ENCODE results near the gene INTS11. TPM values are rescaled to one million over a fixed set of nuclear protein-coding genes. Genes with fewer than 3 reads are reported as not detected.

The INTS11 gene
- total and polyA plus RNA-seq, 9 of the 15 experiments (the other 6 are each of a cell fraction or from before 2014, with no cell fraction given), result 3.6 to 183 (median 110) TPM

DNA sequence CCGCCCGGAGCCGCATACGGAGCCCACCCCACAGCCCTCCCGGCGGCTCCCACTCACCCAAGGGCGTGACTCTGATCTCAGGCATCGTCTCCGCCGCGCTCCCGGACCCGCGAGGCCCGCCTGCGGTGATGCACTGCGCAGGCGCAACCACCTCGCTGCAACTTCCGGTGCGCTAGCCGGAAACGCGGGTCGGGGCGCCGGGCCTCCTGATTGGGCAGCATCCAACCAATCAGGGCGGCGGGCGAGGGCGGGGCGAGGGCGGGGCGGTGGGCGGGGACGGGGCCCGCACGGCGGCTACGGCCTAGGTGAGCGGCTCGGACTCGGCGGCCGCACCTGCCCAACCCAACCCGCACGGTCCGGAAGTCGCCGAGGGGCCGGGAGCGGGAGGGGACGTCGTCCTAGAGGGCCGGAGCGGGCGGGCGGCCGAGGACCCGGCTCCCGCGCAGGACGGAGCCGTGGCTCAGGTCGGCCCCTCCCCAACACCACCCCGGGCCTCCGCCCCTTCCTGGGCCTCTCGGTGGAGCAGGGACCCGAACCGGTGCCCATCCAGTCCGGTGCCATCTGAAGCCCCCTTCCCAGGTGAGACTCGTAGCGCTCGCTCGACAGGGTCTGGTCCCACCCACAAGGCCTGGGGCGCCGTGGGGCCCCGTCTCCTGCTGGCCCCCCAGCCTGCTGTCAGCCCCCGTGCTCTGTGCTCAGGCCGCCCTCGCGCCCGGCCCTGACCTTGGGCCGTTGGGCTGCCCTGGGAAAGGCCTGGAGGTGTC, at the start of gene INTS11, which contains the start of gene CPTP (continued):
- TF ChIP-seq PCBP1 (IDR thresholded peaks at IDR 0.05; ENCODE audit: low read depth, low read length, poor library complexity, severe bottlenecking), result peak; percentile 62
- TF ChIP-seq ZNF282 (CRISPR knock-in tag; IDR thresholded peaks at IDR 0.05), result 0 out of 2 replicates have a peak, but pooled peaks have one; percentile 76
- no peak; the same call in 1 of the 2 replicates for TF ChIP-seq FOXK1 (CRISPR knock-in tag; IDR thresholded peaks at IDR 0.05; ENCODE audit: borderline replicate concordance)
- TF ChIP-seq CREB1 (IDR thresholded peaks at IDR 0.05), result no peak
- peak; percentile 52; the same call in 1 of the 2 replicates for TF ChIP-seq CREB1 (CRISPR knock-in tag; IDR thresholded peaks at IDR 0.05)
- peak; percentile 95 to 96 for TF ChIP-seq NRF1 (conservative IDR thresholded peaks at IDR 0.05 in 1 of 2, IDR thresholded peaks at IDR 0.05 in 1 of 2)
- TF ChIP-seq, protein P1, sequence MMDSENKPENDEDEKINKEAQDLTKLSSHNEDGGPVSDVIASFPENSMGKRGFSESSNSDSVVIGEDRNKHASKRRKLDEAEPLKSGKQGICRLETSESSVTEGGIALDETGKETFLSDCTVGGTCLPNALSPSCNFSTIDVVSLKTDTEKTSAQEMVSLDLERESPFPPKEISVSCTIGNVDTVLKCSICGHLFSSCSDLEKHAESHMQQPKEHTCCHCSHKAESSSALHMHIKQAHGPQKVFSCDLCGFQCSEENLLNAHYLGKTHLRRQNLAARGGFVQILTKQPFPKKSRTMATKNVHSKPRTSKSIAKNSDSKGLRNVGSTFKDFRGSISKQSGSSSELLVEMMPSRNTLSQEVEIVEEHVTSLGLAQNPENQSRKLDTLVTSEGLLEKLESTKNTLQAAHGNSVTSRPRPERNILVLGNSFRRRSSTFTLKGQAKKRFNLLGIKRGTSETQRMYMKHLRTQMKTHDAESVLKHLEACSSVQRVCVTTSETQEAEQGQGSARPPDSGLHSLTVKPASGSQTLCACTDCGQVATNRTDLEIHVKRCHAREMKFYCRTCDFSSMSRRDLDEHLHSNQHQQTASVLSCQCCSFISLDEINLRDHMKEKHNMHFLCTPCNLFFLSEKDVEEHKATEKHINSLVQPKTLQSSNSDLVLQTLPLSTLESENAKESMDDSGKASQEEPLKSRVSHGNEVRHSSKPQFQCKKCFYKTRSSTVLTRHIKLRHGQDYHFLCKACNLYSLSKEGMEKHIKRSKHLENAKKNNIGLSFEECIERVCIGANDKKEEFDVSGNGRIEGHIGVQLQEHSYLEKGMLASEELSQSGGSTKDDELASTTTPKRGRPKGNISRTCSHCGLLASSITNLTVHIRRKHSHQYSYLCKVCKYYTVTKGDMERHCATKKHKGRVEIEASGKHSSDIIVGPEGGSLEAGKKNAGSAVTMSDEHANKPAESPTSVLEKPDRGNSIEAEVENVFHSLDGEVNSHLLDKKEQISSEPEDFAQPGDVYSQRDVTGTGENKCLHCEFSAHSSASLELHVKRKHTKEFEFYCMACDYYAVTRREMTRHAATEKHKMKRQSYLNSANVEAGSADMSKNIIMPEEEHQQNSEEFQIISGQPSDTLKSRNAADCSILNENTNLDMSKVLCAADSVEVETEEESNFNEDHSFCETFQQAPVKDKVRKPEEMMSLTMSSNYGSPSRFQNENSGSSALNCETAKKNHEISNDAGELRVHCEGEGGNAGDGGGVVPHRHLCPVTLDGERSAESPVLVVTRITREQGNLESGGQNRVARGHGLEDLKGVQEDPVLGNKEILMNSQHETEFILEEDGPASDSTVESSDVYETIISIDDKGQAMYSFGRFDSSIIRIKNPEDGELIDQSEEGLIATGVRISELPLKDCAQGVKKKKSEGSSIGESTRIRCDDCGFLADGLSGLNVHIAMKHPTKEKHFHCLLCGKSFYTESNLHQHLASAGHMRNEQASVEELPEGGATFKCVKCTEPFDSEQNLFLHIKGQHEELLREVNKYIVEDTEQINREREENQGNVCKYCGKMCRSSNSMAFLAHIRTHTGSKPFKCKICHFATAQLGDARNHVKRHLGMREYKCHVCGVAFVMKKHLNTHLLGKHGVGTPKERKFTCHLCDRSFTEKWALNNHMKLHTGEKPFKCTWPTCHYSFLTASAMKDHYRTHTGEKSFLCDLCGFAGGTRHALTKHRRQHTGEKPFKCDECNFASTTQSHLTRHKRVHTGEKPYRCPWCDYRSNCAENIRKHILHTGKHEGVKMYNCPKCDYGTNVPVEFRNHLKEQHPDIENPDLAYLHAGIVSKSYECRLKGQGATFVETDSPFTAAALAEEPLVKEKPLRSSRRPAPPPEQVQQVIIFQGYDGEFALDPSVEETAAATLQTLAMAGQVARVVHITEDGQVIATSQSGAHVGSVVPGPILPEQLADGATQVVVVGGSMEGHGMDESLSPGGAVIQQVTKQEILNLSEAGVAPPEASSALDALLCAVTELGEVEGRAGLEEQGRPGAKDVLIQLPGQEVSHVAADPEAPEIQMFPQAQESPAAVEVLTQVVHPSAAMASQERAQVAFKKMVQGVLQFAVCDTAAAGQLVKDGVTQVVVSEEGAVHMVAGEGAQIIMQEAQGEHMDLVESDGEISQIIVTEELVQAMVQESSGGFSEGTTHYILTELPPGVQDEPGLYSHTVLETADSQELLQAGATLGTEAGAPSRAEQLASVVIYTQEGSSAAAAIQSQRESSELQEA (IDR thresholded peaks at IDR 0.05; ENCODE audit: low read depth), result no peak
- no peak for TF ChIP-seq ZNF79 (CRISPR knock-in tag; IDR thresholded peaks at IDR 0.05; ENCODE audit: low read depth)
- peak; percentile 74; the same call in 1 of the 2 replicates for TF ChIP-seq EP400 (IDR thresholded peaks at IDR 0.05)
- TF ChIP-seq, protein P2, sequence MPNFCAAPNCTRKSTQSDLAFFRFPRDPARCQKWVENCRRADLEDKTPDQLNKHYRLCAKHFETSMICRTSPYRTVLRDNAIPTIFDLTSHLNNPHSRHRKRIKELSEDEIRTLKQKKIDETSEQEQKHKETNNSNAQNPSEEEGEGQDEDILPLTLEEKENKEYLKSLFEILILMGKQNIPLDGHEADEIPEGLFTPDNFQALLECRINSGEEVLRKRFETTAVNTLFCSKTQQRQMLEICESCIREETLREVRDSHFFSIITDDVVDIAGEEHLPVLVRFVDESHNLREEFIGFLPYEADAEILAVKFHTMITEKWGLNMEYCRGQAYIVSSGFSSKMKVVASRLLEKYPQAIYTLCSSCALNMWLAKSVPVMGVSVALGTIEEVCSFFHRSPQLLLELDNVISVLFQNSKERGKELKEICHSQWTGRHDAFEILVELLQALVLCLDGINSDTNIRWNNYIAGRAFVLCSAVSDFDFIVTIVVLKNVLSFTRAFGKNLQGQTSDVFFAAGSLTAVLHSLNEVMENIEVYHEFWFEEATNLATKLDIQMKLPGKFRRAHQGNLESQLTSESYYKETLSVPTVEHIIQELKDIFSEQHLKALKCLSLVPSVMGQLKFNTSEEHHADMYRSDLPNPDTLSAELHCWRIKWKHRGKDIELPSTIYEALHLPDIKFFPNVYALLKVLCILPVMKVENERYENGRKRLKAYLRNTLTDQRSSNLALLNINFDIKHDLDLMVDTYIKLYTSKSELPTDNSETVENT (CRISPR knock-in tag; IDR thresholded peaks at IDR 0.05), result peak; percentile 54; the same call in 1 of the 2 replicates
- TF ChIP-seq, protein P3, sequence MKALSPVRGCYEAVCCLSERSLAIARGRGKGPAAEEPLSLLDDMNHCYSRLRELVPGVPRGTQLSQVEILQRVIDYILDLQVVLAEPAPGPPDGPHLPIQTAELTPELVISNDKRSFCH (CRISPR knock-in tag; IDR thresholded peaks at IDR 0.05), result no peak
- TF ChIP-seq, protein P3 (tag; IDR thresholded peaks at IDR 0.05), result no peak
- TF ChIP-seq, protein P4, sequence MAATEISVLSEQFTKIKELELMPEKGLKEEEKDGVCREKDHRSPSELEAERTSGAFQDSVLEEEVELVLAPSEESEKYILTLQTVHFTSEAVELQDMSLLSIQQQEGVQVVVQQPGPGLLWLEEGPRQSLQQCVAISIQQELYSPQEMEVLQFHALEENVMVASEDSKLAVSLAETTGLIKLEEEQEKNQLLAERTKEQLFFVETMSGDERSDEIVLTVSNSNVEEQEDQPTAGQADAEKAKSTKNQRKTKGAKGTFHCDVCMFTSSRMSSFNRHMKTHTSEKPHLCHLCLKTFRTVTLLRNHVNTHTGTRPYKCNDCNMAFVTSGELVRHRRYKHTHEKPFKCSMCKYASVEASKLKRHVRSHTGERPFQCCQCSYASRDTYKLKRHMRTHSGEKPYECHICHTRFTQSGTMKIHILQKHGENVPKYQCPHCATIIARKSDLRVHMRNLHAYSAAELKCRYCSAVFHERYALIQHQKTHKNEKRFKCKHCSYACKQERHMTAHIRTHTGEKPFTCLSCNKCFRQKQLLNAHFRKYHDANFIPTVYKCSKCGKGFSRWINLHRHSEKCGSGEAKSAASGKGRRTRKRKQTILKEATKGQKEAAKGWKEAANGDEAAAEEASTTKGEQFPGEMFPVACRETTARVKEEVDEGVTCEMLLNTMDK (IDR thresholded peaks at IDR 0.05; ENCODE audit: borderline replicate concordance, insufficient read depth, low read depth, low read length, poor library complexity, severe bottlenecking), result no peak
- TF ChIP-seq TRIM28 (IDR thresholded peaks at IDR 0.05), result no peak

Data from K562 (cell line).